Fibroblast of the aortic adventitia (primary cell): ENCODE data around the gene ZNG1A. TPM values are rescaled to one million over a fixed set of nuclear protein-coding genes. Genes with fewer than 3 reads are reported as not detected.
A peak's percentile ranks its signal among the peaks of the same experiment; 100 is the strongest.
"Not testable (repeated sequence)": the region's sequence is repeated elsewhere in the genome, so short reads cannot be mapped to it uniquely, and the experiment has no call there.

ENCODE experiments used
- DNase-seq: peaks from one replicate; pipeline ENCODE4 v3.0.0-alpha.2; 2010; ENCODE audit warnings: low read depth
- H3K4me3 ChIP-seq: 2 replicates; pipeline ENCODE4 v1.5.1; 2011; ENCODE audit warnings: low read depth, mild to moderate bottlenecking, control low read depth, low read length, moderate library complexity
- total RNA-seq: library from RNA; depleted of rRNA; stranded (reverse); fragments of >200 nt; gene quantifications from 2 replicates; pipeline ENCODE4 v1.2.3, GENCODE V29; 2012; ENCODE audit warnings: low replicate concordance

Gene ZNG1A
- total RNA-seq, 1 donor: 32.5 TPM

DNA sequence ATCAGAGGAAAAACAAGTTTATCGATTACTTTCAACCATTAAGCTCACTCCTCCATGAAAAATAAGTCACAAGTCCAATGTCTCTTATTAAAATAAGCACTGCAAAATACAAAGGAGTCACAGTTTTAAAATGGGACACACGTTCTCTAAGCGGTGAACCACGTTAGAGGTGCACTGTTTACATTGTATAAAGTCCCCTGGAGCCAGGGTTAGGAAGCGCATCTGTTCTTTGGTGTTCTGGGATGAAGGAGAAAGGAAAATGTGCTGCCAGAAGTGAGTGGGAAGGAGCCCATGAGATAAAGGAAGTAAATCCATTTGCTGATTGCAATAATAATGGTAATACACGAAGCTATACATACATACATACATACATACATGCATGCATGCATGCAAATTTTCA lies 91.0 kb downstream of the ZNG1A start:
- not testable (repeated sequence) for DNase-seq

GRCh38 chr9:87105-87504 lies 91.8 kb downstream of the ZNG1A start:
- not testable (repeated sequence) for DNase-seq, H3K4me3 ChIP-seq

More for the DNA sequence above, 91.0 kb downstream of the ZNG1A start:
- not testable (repeated sequence) for H3K4me3 ChIP-seq

- not testable (repeated sequence) for H3K4me3 ChIP-seq, DNase-seq
Measured at GRCh38 chr9:86697-87096, 92.2 kb downstream of the ZNG1A start.

DNA sequence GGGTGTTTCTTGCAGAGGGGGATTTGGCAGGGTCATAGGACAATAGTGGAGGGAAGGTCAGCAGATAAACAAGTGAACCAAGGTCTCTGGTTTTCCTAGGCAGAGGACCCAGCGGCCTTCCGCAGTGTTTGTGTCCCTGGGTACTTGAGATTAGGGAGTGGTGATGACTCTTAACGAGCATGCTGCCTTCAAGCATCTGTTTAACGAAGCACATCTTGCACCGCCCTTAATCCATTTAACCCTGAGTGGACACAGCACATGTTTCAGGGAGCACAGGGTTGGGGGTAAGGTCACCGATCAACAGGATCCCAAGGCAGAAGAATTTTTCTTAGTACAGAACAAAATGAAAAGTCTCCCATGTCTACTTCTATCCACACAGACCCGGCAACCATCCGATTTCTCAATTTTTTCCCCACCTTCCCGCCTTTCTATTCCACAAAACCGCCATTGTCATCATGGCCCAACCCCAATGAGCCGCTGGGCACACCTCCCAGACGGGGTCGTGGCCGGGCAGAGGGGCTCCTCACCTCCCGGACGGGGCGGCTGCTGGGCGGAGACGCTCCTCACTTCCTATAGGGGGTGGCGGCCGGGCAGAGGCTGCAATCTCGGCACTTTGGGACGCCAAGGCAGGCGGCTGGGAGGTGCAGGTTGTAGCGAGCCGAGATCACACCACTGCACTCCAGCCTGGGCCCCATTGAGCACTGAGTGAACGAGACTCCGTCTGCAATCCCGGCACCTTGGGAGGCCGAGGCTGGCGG lies 95.7 kb downstream of the ZNG1A start:
- DNase-seq, H3K4me3 ChIP-seq: not testable (repeated sequence)

- not testable (repeated sequence) for H3K4me3 ChIP-seq
Measured at GRCh38 chr9:78333-78732, 100.5 kb downstream of the ZNG1A start.

DNA sequence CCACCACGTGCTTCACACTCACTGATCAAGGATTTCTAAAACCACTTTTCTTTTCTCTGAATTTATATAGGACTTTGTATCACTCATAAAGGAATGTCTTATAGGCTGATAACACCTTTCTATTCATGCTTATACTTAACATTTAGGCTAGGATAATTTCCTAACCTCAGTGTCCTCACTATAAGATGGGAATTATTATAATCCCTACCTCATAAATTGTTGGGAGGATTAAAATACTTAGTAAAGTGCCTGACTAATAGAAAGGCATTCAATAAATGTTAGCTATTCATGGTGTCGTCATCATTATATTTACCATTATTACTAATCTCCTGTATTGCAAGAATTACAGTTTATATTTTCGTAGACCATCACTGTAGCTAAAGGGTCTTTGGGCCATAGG lies 102.5 kb downstream of the ZNG1A start:
- H3K4me3 ChIP-seq, DNase-seq: not testable (repeated sequence)

More at GRCh38 chr9:78333-78732, 100.5 kb downstream of the ZNG1A start:
- not testable (repeated sequence) for DNase-seq

DNA sequence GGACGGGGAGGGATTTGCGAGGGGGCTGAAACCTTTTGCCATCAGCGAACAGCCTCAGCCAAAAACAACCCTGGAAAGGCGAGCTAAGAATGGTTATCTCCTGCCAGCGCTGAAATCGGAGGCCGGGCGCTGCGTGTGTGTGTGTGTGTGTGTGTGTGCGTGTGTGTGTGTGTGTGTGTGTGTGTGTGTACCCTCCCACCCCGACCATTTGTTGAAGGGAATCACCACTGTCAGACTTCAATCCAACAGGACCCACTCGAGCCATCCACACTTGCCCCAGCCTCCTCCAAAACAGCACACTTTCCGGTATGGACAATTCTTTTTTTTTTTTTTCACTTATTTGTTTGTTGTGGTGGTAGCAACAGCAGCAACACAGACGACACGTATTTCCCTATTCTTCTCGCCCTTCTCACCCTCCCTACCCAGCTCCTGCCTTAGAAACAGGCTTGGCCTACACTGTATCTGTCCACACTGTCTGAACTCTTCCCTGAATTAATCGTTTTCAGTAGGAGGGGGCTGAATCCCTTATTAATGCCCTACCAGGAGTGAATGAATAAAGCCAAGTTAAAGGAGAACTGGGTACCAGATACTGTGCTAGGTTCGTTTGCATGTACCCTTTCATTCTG lies 104.8 kb downstream of the ZNG1A start:
- not testable (repeated sequence) for DNase-seq
- peak overlapping the region; percentile 56 for H3K4me3 ChIP-seq

GRCh38 chr9:73076-73899 lies 105.6 kb downstream of the ZNG1A start:
- peak; percentile 25 for DNase-seq
- peak overlapping the region; percentile 56 for H3K4me3 ChIP-seq

Other genes with a start within 250 kb of the ZNG1A start
- 2.2 and 5.2 TPM in 2 replicates for gene WASHC1, start 149.6 kb downstream of the ZNG1A start, total RNA-seq
- gene FOXD4, start 60.6 kb downstream of the ZNG1A start, total RNA-seq: 0.27 TPM in 1 of 2 replicates, not detected in the other
- gene DOCK8, start 35.8 kb upstream of the ZNG1A start, total RNA-seq: 0.08 and 0.18 TPM in 2 replicates